NCI-H526 (cell line): ENCODE results near the gene CCDC33.
A peak's percentile ranks its signal among the peaks of the same experiment; 100 is the strongest.

ENCODE experiments used
- DNase-seq, 2 experiments: peaks; one replicate each; lab custom pipeline; 2025; lab: John Stamatoyannopoulos, UW

Gene CCDC33

GRCh38 chr15:74311734-74312444 lies 75.8 kb downstream of the CCDC33 start:
- DNase-seq = peak in 1 of 2 experiments; percentile 43

DNA sequence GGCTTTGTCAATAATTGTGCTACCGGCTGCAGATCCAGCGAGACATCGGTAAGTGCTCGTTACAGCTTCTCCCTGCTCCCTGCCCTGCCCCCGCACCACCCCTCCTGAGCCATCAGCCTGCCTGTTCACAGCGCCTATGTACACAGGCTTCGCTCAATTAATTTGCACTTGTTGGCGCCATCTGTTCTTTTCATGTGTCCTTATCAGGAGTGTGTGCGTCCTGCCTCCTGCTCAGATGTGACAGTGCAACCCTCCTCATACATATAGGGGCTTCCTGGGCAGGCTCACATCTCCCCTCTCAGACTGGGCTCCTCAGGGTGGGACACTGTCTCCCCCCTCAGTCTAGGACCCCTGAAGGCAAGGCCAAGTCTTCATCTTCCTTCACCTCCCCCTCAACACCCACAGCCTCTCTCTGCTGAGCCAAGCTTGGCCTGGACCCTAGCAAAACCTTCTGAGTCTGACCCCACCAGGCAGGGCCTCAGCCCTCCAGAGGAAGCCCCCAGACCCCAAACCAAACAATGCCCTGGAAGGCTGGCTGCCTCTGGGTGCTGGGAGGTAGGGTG lies 76.4 kb downstream of the CCDC33 start:
- DNase-seq = peak; percentile 79 to 88

GRCh38 chr15:74313889-74314288 lies 77.8 kb downstream of the CCDC33 start:
- DNase-seq = no peak

DNA sequence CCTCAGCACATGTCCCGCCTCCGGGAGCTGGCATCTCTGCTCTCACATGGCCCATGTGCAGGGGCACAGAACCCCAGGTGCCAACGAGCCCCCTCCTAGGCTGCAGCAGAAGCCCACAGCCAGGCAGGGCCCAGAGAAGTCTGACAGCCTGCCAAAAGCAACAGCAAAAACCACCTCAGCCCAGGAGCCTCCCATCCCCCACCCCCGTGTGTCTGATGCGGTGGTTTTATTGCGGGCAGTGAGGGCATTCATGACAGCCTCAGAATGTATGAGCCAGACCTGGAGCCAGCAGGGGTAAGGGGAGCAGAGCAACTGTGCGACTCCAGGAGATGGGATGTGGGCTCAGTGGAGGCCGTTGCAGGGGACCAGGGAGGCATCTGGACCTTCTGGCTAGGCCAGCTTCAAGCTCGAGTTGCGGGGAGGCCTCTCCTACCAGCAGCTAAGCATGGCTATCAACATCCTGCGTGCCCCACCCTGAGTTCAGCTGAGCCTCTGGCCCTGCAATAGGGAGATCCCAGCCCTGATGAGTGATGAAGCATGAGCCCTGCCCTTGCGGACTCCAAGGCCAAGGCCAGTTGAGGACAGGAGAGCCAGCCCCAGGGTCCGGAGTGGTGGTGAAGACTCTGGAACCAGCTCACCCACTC lies 78.8 kb downstream of the CCDC33 start:
- no peak for DNase-seq

DNA sequence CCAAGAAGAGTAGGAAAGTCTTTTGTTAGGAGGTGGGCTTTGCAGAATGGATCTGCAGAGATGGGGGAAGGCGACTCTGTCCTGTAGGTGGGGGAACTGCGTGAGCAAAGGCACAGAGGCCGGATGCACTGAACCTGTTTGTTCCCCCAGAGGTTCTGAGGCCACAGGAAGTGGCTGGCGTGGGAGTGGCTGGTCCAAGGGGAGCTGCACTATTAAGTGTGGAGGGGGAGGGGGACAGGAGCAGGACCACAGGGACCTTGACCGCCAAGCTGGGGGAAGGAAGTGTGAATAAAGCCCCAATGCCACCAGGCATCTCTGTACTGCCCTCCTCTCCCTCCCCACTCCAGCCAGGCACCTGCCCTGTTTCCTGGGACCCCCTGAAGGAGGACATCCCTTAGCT lies 79.5 kb downstream of the CCDC33 start:
- no peak for DNase-seq

GRCh38 chr15:74316141-74316540 lies 80.0 kb downstream of the CCDC33 start:
- no peak for DNase-seq

GRCh38 chr15:74317820-74318375 lies 81.8 kb downstream of the CCDC33 start:
- DNase-seq = peak; percentile 40 to 80

- peak; percentile 15 to 55 for DNase-seq
These were observed 82.4 kb downstream of the CCDC33 start for GRCh38 chr15:74318376-74319137.

DNA sequence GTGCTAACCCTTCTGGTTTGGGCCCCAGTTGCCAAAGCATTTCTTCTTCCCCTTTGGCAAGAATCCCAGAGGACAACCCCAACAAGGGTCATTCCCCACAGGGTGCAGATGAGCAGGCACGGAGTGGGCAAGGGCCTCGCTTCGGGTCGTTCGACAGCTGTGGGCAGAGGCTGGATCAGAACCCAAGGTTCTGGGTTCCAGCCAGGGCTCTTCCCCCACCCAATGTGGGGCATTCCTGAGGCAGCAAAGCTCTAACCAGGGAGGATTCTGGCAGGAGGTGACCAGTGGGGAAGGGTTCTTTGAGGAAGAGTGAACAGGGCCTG lies 83.0 kb downstream of the CCDC33 start:
- no peak for DNase-seq

DNA sequence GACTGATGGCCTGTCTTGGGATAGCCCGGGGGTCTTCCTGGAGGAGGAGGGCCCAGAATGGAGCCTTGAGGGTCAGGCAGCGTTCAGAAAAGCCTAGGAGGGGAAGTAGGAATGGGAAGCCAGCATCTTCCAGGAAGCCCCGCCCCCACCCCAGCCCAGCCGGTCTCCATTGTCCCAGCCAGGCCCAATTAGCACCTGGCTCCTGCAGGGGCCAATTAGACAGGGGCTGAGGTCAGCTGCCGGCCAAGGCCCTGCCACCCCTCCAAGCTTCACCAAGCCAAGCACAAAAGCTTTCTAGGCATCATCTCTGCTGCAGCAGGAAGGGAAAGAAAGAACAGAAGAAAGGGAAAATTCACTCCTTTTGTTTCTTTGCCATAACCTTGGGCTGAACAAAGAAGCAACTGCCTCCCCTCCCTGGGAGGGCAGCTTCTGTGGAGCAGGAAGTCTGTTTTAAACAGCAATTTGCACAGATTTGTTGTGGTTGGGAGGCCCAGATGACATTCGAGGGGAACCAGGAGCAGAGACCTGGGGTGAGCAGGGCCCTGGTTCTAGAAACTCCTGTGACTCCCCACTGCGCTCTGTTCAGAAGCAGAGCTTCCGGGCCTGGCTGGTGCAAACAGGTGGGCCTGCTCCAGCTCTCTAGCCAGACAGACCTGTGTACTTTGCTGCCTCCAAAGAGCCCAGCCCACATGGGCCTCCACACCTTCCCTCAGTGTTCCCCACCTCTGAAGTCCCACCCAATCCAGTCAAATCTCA lies 83.6 kb downstream of the CCDC33 start:
- DNase-seq = peak in 1 of 2 experiments; percentile 11

- peak; percentile 45 to 69 for DNase-seq
These were observed 84.5 kb downstream of the CCDC33 start for GRCh38 chr15:74320352-74321247.

GRCh38 chr15:74322558-74323180 lies 86.5 kb downstream of the CCDC33 start:
- peak; percentile 39 to 79 for DNase-seq

GRCh38 chr15:74324714-74325113 lies 88.6 kb downstream of the CCDC33 start:
- DNase-seq = no peak

- no peak for DNase-seq
These were observed 90.6 kb downstream of the CCDC33 start for GRCh38 chr15:74326746-74327145.

DNA sequence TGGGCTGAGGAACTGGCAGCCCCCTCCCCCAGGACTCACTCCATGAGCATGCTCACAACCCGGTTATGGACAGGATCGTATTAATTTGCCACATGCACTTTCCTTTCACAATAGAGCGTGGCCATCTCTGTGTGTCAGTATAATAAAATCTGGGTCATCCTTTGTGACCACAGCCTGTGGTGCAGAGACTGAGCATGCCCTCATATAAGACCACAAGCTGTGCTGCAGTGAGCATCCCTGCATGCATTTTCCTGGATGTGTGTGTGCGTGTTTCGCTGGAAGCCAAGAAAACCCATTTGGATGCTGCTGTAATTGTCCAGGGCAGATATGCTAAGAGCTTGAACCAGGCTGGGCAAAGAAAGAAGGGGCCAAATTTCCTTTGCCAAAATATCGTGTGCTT lies 91.6 kb downstream of the CCDC33 start:
- DNase-seq = no peak

DNA sequence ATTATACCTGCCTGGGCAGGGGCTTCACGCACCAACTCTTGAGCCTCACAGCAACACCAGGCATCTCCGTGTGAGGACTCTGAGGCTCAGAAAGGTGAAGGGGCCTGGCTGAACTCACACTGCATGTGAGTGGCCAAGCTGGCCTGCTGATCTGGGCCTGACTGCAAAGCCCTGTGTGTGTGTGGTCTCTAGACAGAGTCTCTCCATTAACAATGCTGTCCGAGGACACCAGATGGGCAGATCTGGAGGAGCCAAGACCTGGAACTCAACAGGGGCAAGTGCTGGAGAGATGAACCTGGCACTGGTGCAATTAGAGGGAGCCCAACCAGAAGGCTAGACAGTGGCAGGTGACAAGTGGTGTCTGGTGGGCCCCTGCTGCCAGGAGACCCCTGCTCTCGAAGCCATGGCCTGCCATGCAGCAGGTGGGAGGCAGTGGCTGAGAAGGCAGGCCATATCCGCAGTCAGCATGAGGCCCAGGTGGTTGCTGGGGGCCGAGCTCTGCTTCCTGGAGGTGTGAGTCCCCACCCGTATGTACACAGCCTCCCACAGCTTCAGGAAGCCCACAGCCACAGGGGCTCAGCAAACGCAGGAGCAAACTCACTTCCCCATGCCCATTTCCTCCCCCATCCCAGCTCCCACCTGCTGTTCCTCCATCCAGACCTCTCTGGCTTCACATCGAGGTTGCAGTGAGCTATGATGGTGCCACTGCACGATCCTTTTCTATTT lies 92.4 kb downstream of the CCDC33 start:
- no peak for DNase-seq

- DNase-seq = no peak
These were observed 94.8 kb downstream of the CCDC33 start for GRCh38 chr15:74330861-74331408.

DNA sequence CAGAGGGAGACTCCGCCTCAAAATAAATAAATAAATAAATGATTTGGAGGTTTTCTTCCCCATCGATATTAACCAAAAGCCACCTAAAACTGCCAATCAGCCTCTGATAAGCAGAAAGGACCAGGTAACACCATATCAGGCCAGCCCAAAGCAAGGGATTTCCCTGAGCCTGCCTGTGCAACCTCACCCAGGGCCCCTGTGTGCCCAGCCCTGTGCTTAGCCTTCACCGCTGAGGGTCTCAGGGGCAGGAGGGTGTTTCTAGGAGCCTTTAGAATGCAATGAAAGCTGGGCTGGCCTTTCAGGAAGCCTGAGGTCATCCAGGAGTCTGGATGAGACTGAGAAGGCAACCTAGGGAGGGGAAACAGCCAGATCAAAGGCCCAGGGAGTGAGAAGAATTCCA lies 95.9 kb downstream of the CCDC33 start:
- DNase-seq = no peak

- no peak for DNase-seq
These were observed 96.5 kb downstream of the CCDC33 start for GRCh38 chr15:74332611-74333010.
